Activated T-helper 1 cell treated with Interleukin-2 at 50 U/mL for 16 hours (primary cell): ENCODE data around the gene TMEM167A.

ENCODE experiments used
- DNase-seq: peaks from one replicate; pipeline ENCODE4 v3.0.0-alpha.2; 2020; ENCODE audit warnings: low read depth

TMEM167A gene

DNA sequence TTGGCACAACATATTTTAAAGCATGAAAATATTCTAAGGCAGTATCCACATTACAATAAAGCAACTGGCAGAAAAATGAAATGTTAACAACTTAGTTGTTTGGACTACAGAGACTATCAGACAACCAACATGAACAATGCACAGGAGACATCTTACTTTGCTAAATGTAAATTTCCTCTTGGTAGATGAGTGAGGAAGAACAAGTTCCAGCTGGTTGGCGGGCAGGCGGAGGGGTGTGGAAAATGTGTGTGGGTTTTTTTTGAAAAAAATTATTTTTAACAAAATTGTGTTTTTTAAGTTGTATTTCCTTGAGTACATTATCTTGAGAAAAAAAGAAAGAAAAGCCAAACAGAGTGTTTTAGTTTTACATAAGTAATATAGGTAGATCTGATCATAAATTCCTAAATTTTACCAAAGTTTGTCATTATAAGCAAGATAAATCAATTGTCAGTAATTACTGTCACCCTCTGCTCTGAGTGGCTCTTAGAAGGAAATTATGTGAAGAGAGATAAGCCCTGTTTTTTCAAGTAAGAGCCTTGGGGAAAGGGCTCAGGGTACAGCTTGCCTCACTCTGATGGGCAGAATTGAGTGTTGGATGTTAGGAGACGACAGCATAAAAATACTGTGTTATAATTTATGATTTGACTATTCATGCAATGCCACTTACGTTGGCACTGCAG lies 42.5 kb downstream of the TMEM167A start:
- DNase-seq, result no peak

- no peak for DNase-seq
Observed at GRCh38 chr5:83034036-83034435, 43.2 kb downstream of the TMEM167A start.

DNA sequence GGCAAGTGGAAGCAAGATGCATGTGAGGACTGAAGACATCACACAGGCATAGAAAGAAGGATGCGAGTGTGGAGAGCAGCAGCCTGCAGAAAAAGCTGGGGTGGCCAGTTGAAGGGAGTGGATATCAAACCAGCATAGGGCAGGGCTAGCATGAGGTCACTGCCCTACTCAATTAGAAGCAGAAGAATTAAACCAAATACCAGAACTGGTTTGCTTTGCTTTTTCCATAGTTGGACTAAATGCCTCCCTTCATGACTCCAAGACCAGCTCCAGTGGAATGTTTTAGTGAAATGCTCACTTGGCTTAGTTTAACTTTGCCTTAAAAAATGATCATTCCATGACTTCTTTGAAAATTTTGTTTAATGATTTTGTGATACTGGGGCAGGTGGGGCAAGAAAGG lies 45.8 kb downstream of the TMEM167A start:
- DNase-seq, result no peak

GRCh38 chr5:83029912-83030311 lies 47.3 kb downstream of the TMEM167A start:
- DNase-seq, result no peak

- no peak for DNase-seq
Observed at GRCh38 chr5:83026930-83027687, 50.1 kb downstream of the TMEM167A start.

- DNase-seq, result no peak
Observed at GRCh38 chr5:83026516-83026915, 50.7 kb downstream of the TMEM167A start.

- no peak for DNase-seq
Observed at GRCh38 chr5:83025690-83026478, 51.3 kb downstream of the TMEM167A start.

GRCh38 chr5:83022334-83022733 lies 54.9 kb downstream of the TMEM167A start:
- DNase-seq, result no peak

- DNase-seq, result no peak
Observed at GRCh38 chr5:83015676-83016075, 61.5 kb downstream of the TMEM167A start.

GRCh38 chr5:83011985-83012384 lies 65.2 kb downstream of the TMEM167A start:
- no peak for DNase-seq

DNA sequence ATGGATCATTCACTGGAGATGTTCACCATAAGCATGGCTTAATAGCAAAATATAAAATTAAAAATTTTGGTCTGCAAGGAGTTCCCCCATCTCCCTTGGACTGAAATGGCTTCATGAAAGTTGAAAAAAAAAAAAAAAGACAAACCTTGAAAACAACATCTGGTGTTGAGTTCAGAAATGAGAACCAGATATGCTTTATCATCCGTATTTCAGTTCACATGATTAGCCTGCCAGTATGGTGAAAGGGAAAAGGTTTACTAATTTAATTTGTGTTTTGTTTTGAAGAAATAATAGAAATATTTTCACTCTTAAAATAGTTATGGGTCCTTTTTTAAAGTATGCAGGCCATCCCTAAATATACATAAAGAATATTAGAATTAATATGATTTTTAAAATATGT lies 67.8 kb downstream of the TMEM167A start:
- DNase-seq, result no peak

DNA sequence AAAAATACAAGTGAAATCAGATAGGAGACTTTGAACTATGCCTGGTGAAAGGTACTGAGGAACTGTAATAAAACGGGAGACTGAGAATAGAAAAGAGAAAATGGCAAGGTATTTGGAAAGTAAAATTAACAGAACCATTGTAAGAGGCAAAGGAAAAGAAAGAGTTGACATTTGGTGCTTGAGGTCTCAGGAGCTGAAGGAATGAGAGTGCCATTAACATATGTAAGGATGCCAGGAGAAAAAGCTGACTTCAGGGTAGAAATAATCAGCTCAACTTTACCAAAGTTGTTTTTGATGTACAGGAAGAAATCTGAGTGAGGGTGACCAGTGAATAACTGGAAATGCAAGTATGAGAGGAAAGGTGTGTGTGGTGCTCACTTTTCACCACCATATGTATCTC lies 69.4 kb downstream of the TMEM167A start:
- no peak for DNase-seq

DNA sequence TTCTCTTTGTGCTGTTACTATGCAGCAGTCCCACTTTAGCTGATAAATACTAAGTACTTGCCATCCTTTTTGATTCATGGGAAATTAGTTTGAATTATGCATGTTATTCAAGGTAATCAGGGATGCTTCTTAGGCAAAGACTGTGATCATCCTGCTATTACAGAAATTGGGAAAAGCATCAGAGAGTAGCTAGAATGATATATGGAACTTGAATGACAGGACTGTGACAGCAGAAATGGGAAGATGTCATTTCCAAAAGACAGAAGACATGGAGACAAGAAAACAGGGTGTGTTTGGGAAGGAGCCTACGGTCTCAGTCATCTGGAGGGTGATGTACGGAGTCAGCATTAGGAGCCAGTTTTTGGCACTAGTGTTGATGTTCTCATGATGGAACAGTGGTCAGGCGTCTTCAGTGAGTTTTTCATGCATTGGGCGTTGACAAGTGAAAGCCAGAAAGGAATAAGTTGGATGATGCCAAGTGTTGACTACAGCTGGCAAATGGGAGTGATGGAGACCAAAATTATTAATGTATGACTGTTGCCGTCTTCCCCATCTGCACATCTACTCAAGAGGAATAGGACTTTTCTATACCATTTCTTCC lies 70.4 kb downstream of the TMEM167A start:
- no peak for DNase-seq

- no peak for DNase-seq
Observed at GRCh38 chr5:83003791-83004190, 73.4 kb downstream of the TMEM167A start.
